ENCODE results near the gene GCC2. TPM values are rescaled to one million over a fixed set of nuclear protein-coding genes. Genes with fewer than 3 reads are reported as not detected.

The GCC2 gene
- total RNA-seq, 1 experiment from 2014 or later, result 15.8 TPM

DNA sequence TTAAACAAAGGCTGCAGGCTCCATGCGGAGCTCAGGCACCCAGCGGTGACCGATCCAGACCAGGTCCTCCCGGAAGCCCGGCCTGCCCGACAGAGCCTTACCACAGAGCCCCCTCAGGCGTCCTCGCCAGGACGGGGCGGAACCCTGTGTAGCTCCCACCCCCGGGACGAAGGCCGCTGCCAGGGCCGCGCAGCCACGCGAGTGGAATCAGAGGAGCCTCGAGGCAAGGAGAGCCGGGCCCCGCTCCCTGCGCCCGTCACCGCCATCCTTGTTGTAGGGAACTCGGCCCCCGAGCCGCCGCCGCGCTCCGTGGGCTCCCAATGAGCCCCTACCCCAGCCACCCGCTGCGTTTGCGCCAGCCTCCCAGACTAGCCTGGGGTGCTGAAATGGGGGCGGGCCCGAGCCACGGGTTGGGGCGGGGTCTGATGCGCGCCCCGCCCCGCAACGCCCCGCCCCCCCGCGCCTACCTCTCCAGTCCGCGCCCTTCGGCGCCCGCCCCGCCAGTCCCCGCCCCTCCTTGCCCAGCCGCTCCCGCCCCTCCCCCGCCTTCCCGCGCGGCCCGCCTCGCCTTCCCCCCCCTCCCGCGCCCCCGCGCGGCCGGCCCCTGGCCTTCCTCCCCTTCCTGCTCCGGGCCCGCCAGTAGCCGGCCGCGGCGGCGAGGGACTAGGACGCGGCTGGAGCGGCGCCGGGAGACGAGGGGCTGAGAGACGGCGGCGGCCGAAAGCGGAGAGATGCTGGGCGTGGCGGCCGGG lies 85.0 kb downstream of the GCC2 start, which contains the start of gene LIMS1:
TSS of gene LIMS1 (plus strand) at position 639 of the 752 bp plus-strand sequence. CDS start at position 732, 93 bp downstream.
- Histone ChIP-seq H3K36me3 (replicated peaks; ENCODE audit: control insufficient read depth, insufficient read depth, low read length) (no peaks in the 10 kb centered on the region), H3K4me3 (ENCODE audit: insufficient read depth, low read depth, low read length) (peak within 1 kb of the TSS; percentile 78), H3K27me3 (ENCODE audit: control insufficient read depth, insufficient read depth, low read length) (no peaks in the 10 kb centered on the region)
- DNase-seq, result peak; percentile 97

DNA sequence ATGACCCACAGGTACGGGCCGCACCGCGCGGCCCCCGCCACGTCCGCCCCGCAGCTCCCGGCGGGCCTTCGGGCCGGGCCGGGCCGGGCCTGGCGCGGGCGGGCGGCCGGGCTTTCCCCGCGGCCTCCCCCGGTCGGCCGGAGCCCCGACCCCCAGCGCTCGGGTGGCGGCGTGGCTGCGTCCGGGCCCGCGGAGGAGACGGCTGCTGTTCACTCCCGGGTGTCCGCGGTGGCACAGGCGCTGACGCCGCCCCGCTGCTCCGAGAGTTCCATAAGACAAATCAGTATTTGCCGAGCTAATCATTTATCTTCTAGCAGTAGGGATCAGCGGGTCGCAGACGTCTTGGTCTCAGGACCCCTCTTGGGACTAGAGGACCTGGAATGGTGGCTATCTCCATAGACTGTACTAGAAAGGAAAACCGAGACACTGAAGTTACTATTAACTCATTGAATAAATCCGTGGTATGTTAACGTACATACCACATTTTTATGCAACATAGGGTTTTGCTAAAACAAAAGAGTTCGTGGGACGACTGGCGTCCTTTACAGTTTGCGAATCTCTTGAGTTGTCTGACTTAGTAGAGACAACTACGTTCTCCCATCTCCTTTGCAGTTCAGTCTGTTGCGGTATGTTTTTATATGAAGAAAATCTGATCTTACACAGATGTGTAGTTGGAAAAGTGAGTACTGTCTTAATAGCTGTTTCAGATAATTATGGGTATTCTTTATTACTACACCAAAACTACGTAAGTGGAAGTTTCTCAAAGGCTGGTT lies 85.8 kb downstream of the GCC2 start:
- no peak for DNase-seq
- Histone ChIP-seq H3K36me3 (replicated peaks; ENCODE audit: control insufficient read depth, insufficient read depth, low read length) (no peaks in the 10 kb centered on the region), H3K27me3 (ENCODE audit: control insufficient read depth, insufficient read depth, low read length) (no peaks in the 10 kb centered on the region), H3K4me3 (ENCODE audit: insufficient read depth, low read depth, low read length) (peak overlapping the region; percentile 54)

DNA sequence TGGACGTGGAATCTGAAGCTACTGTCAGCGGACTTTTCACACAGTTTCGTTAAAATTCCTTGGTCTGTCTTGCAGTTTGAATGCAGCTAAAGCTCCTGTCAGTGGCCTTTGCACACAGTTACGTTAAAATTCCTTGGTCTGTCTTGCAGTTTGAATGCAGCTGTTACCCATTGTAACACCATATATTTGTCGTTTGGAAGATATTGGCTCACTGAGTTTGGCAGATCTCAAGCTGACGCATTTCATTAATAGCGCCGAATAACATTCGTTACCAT lies 86.3 kb downstream of the GCC2 start:
- Histone ChIP-seq H3K4me3 (ENCODE audit: insufficient read depth, low read depth, low read length) (peak overlapping the region; percentile 54), H3K27me3 (ENCODE audit: control insufficient read depth, insufficient read depth, low read length) (no peaks in the 10 kb centered on the region), H3K36me3 (replicated peaks; ENCODE audit: control insufficient read depth, insufficient read depth, low read length) (no peaks in the 10 kb centered on the region)
- no peak for DNase-seq

DNA sequence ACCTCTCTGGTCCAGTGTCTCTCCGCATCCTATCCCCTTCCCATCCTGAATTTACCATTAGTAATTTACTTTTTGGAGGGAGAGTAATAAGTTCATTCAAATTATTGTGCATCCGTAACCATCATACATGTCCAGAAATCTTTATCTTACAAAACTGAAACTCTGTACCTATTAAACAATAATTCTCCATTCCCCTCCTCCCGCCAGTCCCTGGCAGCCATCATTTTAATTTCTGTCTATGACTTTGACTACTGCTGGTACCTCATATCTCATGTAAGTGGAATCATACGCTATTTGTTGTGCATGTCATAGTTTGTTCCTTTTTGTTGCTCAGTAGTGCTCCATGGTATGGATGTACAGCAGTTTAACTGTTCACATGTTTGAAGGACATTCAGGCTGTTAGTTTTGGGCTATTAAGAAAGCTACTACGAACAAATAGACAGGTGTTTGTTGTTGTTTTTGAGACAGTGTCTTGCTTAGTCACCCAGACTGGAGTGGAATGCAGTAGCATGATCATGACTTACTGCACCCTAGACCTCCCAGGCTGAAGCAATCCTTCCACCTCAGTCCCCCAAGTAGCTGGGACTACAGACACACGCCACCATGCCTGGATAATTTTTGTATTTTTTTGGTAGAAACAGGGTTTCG lies 87.3 kb downstream of the GCC2 start:
- no peak overlapping the region for H3K4me3 ChIP-seq (ENCODE audit: insufficient read depth, low read depth, low read length)
- no peak for DNase-seq
- no peaks in the 10 kb centered on the region for H3K27me3 ChIP-seq (ENCODE audit: control insufficient read depth, insufficient read depth, low read length)
- no peaks in the 10 kb centered on the region for H3K36me3 ChIP-seq (replicated peaks; ENCODE audit: control insufficient read depth, insufficient read depth, low read length)

DNA sequence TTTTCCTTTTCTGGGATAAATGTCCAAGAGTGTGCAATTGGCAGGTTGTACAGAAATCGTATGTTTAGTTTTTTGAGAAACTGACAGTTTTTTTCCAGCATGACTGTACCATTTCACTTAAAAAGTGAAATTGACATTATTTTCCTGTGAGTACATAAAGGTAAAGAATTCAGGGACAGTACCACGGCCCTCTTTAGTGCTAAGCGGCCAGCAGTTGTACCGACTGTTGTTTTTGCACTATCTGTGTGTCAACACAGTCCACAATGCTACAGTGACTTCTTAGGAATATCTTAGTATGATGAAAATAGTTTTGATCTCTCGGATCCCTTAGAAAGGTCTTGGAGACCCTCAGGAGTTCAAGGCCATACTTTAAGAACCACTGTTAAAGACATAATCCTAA lies 87.9 kb downstream of the GCC2 start:
- no peak overlapping the region for H3K4me3 ChIP-seq (ENCODE audit: insufficient read depth, low read depth, low read length)
- no peak for DNase-seq

DNA sequence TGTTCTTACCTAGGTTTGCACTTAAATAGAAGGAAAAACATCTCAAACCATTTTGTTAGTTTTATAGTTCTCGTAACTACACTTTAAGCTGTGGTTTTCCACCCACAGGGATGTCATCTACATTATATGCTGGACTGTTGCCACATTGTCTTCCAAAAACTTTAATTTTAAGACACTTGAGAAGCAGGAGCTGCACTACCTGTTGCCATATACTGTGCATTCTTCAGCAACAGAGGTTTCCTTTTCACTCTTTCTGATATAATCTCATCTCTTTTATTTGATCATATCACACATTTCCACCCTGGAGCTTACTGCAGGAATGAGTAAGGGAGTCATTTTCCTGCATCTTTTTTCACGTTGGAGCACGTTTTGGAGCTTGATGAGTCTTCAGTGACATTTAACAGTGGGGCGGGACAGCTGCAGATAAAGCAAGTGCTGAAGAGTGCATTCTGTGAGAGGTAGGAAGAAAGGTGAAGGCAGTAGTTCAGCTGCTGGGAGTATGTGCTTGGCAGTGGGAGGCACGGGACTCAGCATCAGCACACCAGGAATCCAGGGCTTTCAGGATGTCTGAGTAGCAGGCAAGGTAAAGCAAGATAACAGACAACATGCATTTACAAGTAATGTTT lies 89.1 kb downstream of the GCC2 start:
- no peaks in the 10 kb centered on the region for H3K27me3 ChIP-seq (ENCODE audit: control insufficient read depth, insufficient read depth, low read length)
- peak; percentile 14 for DNase-seq
- H3K4me3 ChIP-seq (ENCODE audit: insufficient read depth, low read depth, low read length), result no peak overlapping the region
- H3K36me3 ChIP-seq (replicated peaks; ENCODE audit: control insufficient read depth, insufficient read depth, low read length), result no peaks in the 10 kb centered on the region

More for the DNA sequence above, 87.9 kb downstream of the GCC2 start:
- Histone ChIP-seq H3K27me3 (ENCODE audit: control insufficient read depth, insufficient read depth, low read length) (no peaks in the 10 kb centered on the region), H3K36me3 (replicated peaks; ENCODE audit: control insufficient read depth, insufficient read depth, low read length) (no peaks in the 10 kb centered on the region)

DNA sequence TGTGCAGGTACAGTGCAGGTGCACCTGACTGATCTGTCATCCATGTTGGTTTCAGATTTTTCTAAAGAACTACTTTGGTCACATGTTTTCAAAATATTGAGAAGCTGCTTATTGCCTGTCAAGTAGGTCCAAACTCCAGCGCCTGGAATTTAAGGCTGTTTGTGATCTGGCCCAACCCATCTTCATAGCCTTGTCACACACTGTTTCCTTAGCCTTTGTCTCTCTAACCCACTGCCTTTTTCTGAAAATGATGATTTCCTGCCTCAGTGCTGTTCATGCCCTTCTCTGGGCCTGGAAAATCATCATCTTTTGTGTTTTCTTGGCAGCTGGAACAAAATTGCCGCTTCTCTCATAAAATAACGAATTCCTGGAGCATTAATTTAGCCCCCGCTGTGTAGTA lies 92.4 kb downstream of the GCC2 start:
- Histone ChIP-seq H3K27me3 (ENCODE audit: control insufficient read depth, insufficient read depth, low read length) (no peaks in the 10 kb centered on the region), H3K36me3 (replicated peaks; ENCODE audit: control insufficient read depth, insufficient read depth, low read length) (no peaks in the 10 kb centered on the region), H3K4me3 (ENCODE audit: insufficient read depth, low read depth, low read length) (no peak overlapping the region)
- no peak for DNase-seq

DNA sequence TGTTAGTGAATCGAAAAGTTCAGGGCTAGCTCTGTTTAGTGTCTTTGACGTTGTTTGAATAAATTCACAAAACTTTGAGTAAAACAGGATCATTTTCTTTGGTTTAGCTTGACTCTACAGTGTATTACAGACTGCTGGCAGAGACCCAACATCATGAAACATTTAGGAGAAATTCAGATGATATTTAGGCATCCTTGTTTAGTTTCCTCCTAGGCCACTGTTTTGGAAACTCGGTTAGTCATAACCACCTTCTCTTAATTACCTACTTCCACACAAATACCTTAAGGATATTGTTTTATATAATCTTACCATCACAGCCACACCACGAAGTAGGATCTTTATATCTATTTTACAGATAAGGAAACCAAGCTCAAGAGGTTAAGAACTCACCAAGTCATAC lies 93.1 kb downstream of the GCC2 start:
- Histone ChIP-seq H3K4me3 (ENCODE audit: insufficient read depth, low read depth, low read length) (no peak overlapping the region), H3K36me3 (replicated peaks; ENCODE audit: control insufficient read depth, insufficient read depth, low read length) (no peaks in the 10 kb centered on the region), H3K27me3 (ENCODE audit: control insufficient read depth, insufficient read depth, low read length) (no peaks in the 10 kb centered on the region)
- DNase-seq, result no peak

DNA sequence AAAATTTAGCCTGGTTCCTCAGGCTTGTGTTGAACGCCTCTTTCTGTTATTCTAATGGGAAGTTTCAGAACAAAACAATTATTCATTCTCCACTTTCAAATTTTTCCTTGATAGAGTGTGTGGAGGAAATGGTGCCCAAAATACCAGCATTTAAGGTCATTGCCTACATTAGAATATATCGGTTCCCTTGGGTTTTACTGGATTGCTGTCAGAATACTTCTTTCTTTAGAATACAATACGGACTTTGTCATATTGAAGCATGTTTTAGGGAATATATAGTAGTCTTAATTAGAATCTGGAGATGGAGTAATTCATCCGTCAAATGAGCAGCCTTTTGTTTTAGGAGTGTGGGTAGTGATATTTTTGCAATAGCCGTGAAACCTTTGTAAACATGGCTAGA lies 98.6 kb downstream of the GCC2 start:
- DNase-seq, result no peak
- Histone ChIP-seq H3K36me3 (replicated peaks; ENCODE audit: control insufficient read depth, insufficient read depth, low read length) (no peaks in the 10 kb centered on the region), H3K27me3 (ENCODE audit: control insufficient read depth, insufficient read depth, low read length) (no peaks in the 10 kb centered on the region), H3K4me3 (ENCODE audit: insufficient read depth, low read depth, low read length) (no peak overlapping the region)

DNA sequence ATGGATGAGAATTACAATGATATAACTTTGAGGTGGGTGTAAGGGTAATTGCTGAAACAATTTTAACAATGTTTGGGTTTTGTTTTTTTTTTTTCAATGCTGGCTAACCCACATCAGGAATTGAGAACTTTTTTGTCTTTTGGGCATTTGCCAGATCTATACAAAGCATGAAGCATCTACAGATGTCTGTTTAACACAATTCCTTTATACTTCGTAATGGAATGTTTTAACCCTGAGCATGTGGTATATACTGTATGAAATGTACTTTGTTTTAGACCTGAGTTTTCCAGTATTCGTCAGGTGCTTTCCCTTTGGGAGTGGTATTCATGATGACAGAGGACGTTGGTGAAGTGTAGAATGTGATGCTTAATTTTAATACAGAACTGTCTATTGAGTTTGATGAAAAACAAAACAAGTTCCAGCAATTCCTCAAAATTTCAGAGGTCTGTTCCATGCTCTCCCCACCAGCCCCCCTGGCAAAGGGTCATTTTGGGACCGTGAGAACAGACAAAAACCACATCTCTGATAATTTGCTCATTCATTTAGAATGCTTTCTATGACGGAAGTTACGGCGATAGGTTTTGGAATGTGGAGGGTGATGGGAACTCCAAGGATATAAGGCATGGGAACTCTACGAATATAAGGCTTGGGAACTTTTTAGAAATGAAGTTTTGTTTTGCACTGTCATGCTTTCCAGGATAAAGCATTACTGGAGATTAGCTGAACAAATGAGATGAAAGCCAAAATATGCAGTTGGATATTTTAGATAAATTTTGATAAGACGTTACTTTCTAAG lies 99.4 kb downstream of the GCC2 start:
- Histone ChIP-seq H3K36me3 (replicated peaks; ENCODE audit: control insufficient read depth, insufficient read depth, low read length) (no peaks in the 10 kb centered on the region), H3K4me3 (ENCODE audit: insufficient read depth, low read depth, low read length) (no peak overlapping the region), H3K27me3 (ENCODE audit: control insufficient read depth, insufficient read depth, low read length) (no peaks in the 10 kb centered on the region)
- no peak for DNase-seq

DNA sequence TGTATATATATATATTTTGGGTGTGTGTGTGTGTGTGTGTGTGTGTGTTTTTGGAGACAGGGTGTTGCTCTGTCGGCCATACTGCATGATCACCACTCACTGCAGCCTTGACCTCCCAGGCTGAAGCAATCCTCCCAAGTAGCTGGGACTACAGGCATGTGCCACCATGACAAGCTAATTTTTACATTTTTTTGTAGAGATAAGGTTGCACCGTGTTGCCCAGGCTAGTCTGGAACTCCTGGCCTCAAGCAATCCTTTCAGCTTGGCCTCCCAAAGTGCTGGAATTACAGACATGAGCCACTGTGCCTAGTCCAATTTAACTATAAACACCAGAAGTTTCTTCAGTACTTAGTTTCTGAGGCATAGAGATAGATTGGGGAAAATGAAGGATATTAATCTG lies 103.6 kb downstream of the GCC2 start:
- no peaks in the 10 kb centered on the region for H3K36me3 ChIP-seq (replicated peaks; ENCODE audit: control insufficient read depth, insufficient read depth, low read length)
- no peaks in the 10 kb centered on the region for H3K27me3 ChIP-seq (ENCODE audit: control insufficient read depth, insufficient read depth, low read length)
- H3K4me3 ChIP-seq (ENCODE audit: insufficient read depth, low read depth, low read length), result no peak overlapping the region
- no peak for DNase-seq

DNA sequence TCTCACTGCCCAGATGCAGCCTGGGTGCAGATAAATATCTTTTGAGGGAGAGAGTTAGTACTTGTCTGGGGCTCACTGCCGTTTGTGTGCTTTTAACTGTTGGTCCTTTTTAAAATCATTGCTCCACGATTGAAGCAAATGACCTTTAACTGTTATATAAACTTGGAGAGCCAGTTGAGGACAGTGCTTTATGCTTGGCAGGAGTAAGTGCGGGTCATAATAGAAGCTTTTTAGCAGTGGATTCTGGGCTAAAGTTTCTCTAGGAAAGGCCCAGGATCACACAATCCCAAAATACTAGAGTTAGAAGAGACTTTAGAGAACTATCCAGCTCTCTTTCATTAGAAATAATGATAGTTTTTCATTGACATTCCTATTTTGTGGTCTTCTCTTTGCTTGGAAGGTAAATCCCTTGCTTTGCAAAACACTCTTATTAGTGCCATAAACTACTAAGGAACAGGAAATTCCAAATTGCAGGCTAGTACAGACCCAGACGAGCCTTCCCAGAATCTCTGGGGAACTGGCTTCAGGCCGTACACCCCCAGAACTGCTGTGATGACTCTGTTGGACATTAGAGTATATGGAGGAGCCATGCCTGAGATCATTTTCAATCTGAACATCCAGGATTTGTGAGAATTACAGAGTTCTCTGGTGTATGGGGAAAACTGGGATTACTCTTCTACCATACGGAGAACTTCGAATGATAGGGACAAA lies 104.4 kb downstream of the GCC2 start:
- Histone ChIP-seq H3K4me3 (ENCODE audit: insufficient read depth, low read depth, low read length) (no peak overlapping the region), H3K36me3 (replicated peaks; ENCODE audit: control insufficient read depth, insufficient read depth, low read length) (no peaks in the 10 kb centered on the region), H3K27me3 (ENCODE audit: control insufficient read depth, insufficient read depth, low read length) (no peaks in the 10 kb centered on the region)
- no peak for DNase-seq

DNA sequence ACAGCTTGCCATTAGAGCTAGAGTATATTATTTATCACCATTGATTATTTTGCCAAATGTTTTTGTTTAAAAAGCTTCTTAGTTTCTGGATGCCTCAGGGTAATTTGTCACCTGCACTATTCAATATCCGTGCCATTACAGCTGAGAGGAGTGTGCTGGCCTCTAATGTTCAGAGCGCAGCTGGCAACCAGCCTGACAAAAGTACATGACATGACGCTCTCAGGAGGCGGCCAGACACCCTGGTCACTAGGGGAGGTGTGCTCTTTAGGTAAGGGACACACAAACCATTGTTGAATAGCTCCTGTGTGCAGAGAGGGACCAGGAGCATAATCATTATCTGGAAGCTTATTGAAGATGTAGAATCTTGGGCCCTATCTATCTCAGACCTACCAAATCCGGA lies 105.5 kb downstream of the GCC2 start:
- Histone ChIP-seq H3K27me3 (ENCODE audit: control insufficient read depth, insufficient read depth, low read length) (no peaks in the 10 kb centered on the region), H3K36me3 (replicated peaks; ENCODE audit: control insufficient read depth, insufficient read depth, low read length) (no peaks in the 10 kb centered on the region), H3K4me3 (ENCODE audit: insufficient read depth, low read depth, low read length) (no peak overlapping the region)
- no peak for DNase-seq

DNA sequence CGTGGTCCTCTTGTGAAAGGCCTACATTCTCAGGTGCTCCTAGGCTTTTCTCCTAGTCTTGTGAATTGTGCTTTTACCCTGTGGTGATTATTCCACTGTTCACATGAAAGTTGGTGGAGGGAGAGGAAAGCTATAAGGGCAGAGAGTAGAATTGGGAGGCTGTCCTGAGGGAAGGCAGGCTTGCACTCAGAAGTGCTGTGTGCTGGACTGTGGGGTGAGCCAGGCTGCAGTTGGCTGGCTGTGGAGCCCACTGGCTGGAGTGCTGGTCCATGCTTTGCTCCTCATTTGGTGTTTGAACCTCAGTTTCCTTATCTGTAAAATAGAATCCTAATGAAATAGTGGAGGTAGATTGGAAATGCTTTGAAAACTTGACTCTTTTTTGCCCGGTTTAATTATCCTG lies 106.6 kb downstream of the GCC2 start:
- Histone ChIP-seq H3K36me3 (replicated peaks; ENCODE audit: control insufficient read depth, insufficient read depth, low read length) (no peaks in the 10 kb centered on the region), H3K27me3 (ENCODE audit: control insufficient read depth, insufficient read depth, low read length) (no peaks in the 10 kb centered on the region), H3K4me3 (ENCODE audit: insufficient read depth, low read depth, low read length) (no peak overlapping the region)
- no peak for DNase-seq

Data from H7 (cell line).